DOHH2 (cell line): ENCODE data around the gene SLC39A6.
A peak's percentile ranks its signal among the peaks of the same experiment; 100 is the strongest.

ENCODE experiments used
- H3F3A ChIP-seq: fragments of 200-600 bp; sonication (generic), shearing (Covaris generic); 2 replicates; pipeline ENCODE4 v1.6.0; 2016; ENCODE audit warnings: antibody characterized with exemption, mild to moderate bottlenecking; ENCODE audit not compliant: control insufficient read depth, insufficient read depth
- H3K27ac ChIP-seq: fragments of 200-600 bp; sonication (generic); 2 replicates; pipeline ENCODE4 v1.5.1; 2014; ENCODE audit warnings: low read depth, mild to moderate bottlenecking, low read length, moderate library complexity
- H3K27me3 ChIP-seq: fragments of 200-600 bp; sonication (generic); 2 replicates; pipeline ENCODE4 v1.6.1; 2014; ENCODE audit warnings: mild to moderate bottlenecking, low read length, mixed read lengths; ENCODE audit not compliant: control insufficient read depth
- H3K36me3 ChIP-seq: fragments of 200-600 bp; sonication (generic); 2 replicates; pipeline ENCODE4 v1.6.1; 2014; ENCODE audit warnings: mild to moderate bottlenecking, low read length, moderate library complexity, mixed read lengths; ENCODE audit not compliant: control insufficient read depth
- H3K4me1 ChIP-seq: fragments of 200-600 bp; sonication (generic); 2 replicates; pipeline ENCODE4 v1.6.1; 2014; ENCODE audit warnings: mild to moderate bottlenecking, low read length, mixed read lengths; ENCODE audit not compliant: control insufficient read depth
- H3K4me2 ChIP-seq: fragments of 200-600 bp; sonication (generic); 2 replicates; pipeline ENCODE4 v1.6.0; 2014; ENCODE audit warnings: mild to moderate bottlenecking, low read length, moderate library complexity
- H3K4me3 ChIP-seq: fragments of 200-600 bp; sonication (generic); 2 replicates; pipeline ENCODE4 v1.5.1; 2014; ENCODE audit warnings: mild to moderate bottlenecking, low read length, mixed read lengths
- H3K79me2 ChIP-seq: fragments of 200-600 bp; sonication (generic); 2 replicates; pipeline ENCODE4 v1.6.1; 2014; ENCODE audit warnings: mild to moderate bottlenecking, low read length, mixed read lengths; ENCODE audit not compliant: control insufficient read depth
- H3K9me2 ChIP-seq: fragments of 200-600 bp; sonication (generic); replicated peaks from 2 replicates; pipeline ENCODE4 v1.6.1; 2014; ENCODE audit warnings: mild to moderate bottlenecking, low read length, mixed read lengths; ENCODE audit not compliant: control insufficient read depth
- H3K9me3 ChIP-seq: fragments of 200-600 bp; sonication (generic); 2 replicates; pipeline ENCODE4 v1.6.1; 2014; ENCODE audit warnings: antibody characterized with exemption, low read length, mixed read lengths; ENCODE audit not compliant: control insufficient read depth, insufficient read depth
- H4K20me1 ChIP-seq: fragments of 200-600 bp; sonication (generic); 2 replicates; pipeline ENCODE4 v1.6.0; 2014; ENCODE audit warnings: low read depth, mild to moderate bottlenecking, antibody characterized with exemption, low read length, moderate library complexity; ENCODE audit not compliant: control insufficient read depth, insufficient read depth
- CTCF ChIP-seq: fragments of 200-600 bp; sonication (generic); IDR thresholded peaks from one replicate; pipeline ENCODE4 v1.5.1; 2014; ENCODE audit warnings: antibody characterized with exemption, mild to moderate bottlenecking, low read depth, low read length; ENCODE audit not compliant: poor library complexity, severe bottlenecking
- EZH2phosphoT487 ChIP-seq: fragments of 200-600 bp; sonication (generic); IDR thresholded peaks from 2 replicates; pipeline ENCODE4 v1.6.1; 2017; ENCODE audit warnings: borderline replicate concordance, mild to moderate bottlenecking, antibody characterized with exemption, low read length, moderate library complexity, mixed read lengths

The SLC39A6 gene

GRCh38 chr18:36127836-36128529 lies 1.2 kb downstream of the SLC39A6 start:
- Histone ChIP-seq H3K9me3 (no peaks in the 10 kb centered on the region), H4K20me1 (peaks cover 10% of the 10 kb centered on the region), H3K27ac (no peak overlapping the region), H3K79me2 (peaks cover 55% of the 10 kb centered on the region), H3K4me1 (peaks cover 33% of the 10 kb centered on the region), H3K4me2 (peak overlapping the region; percentile 98), H3K36me3 (peaks cover 38% of the 10 kb centered on the region), H3K9me2 (no peaks in the 10 kb centered on the region), H3K4me3 (peak overlapping the region; percentile 98), H3K27me3 (no peaks in the 10 kb centered on the region), H3F3A (no peaks in the 10 kb centered on the region)
- TF ChIP-seq CTCF (no peak), EZH2phosphoT487 (no peak)

GRCh38 chr18:36126668-36127067 lies 2.5 kb downstream of the SLC39A6 start:
- peaks cover 22% of the 10 kb centered on the region for H3K4me1 ChIP-seq
- no peak overlapping the region for H3K4me3 ChIP-seq
- H3K27ac ChIP-seq: no peak overlapping the region
- no peak for TF ChIP-seq EZH2phosphoT487
- no peak for TF ChIP-seq CTCF
- peaks cover 5% of the 10 kb centered on the region; the same call in 1 of the 2 replicates for H4K20me1 ChIP-seq
- no peak overlapping the region for H3K4me2 ChIP-seq
- no peaks in the 10 kb centered on the region for H3F3A ChIP-seq
- peaks cover 40% of the 10 kb centered on the region for H3K36me3 ChIP-seq
- peaks cover 42% of the 10 kb centered on the region for H3K79me2 ChIP-seq
- no peaks in the 10 kb centered on the region for H3K27me3 ChIP-seq
- no peaks in the 10 kb centered on the region for H3K9me3 ChIP-seq
- no peaks in the 10 kb centered on the region for H3K9me2 ChIP-seq

GRCh38 chr18:36124841-36125240 lies 4.3 kb downstream of the SLC39A6 start:
- Histone ChIP-seq H3K79me2 (peaks cover 23% of the 10 kb centered on the region), H3K36me3 (peaks cover 49% of the 10 kb centered on the region), H4K20me1 (no peaks in the 10 kb centered on the region), H3K27ac (no peak overlapping the region), H3K4me3 (no peak overlapping the region), H3K9me2 (no peaks in the 10 kb centered on the region), H3K27me3 (no peaks in the 10 kb centered on the region), H3F3A (no peaks in the 10 kb centered on the region), H3K9me3 (no peaks in the 10 kb centered on the region), H3K4me2 (no peak overlapping the region), H3K4me1 (peaks cover 8% of the 10 kb centered on the region)
- TF ChIP-seq EZH2phosphoT487: no peak
- TF ChIP-seq CTCF: no peak
